ENCODE measurements around the gene CDH15. TPM values are rescaled to one million over a fixed set of nuclear protein-coding genes. Genes with fewer than 3 reads are reported as not detected.

CDH15 gene
- polyA plus RNA-seq, 1 donor from 2014 or later: not detected

GRCh38 chr16:89237733-89238132, 66.2 kb downstream of the CDH15 start:
- Histone ChIP-seq H3F3A (ENCODE audit: insufficient read depth, low read length, poor library complexity, severe bottlenecking) (peaks cover 6% of the 10 kb centered on the region), H2AFZ (ENCODE audit: low read depth, low read length) (no peak overlapping the region), H3K36me3 (ENCODE audit: insufficient read depth, low read length) (no peaks in the 10 kb centered on the region), H3K79me2 (replicated peaks; ENCODE audit: insufficient read depth, low read length) (no peaks in the 10 kb centered on the region), H3K4me2 (ENCODE audit: low read length) (no peak overlapping the region), H3K27ac (ENCODE audit: low read length) (no peak overlapping the region), H3K4me3 (ENCODE audit: low read length) (no peak overlapping the region), H3K27me3 (ENCODE audit: insufficient read depth, low read depth, low read length) (no peaks in the 10 kb centered on the region), H3K9ac (ENCODE audit: low read length) (no peak overlapping the region), H3K9me3 (ENCODE audit: low read length) (no peaks in the 10 kb centered on the region), H4K20me1 (ENCODE audit: insufficient read depth) (no peaks in the 10 kb centered on the region), H3K9me2 (ENCODE audit: insufficient read depth, low read length) (no peaks in the 10 kb centered on the region)
- TF ChIP-seq CTCF (IDR thresholded peaks at IDR 0.05; ENCODE audit: poor library complexity, severe bottlenecking): no peak
- TF ChIP-seq RAD21 (conservative IDR thresholded peaks at IDR 0.05): no peak
- no peak for TF ChIP-seq EP300 (conservative IDR thresholded peaks at IDR 0.05; ENCODE audit: poor library complexity, severe bottlenecking)
- no peak for TF ChIP-seq TAF1 (IDR thresholded peaks at IDR 0.05; ENCODE audit: low read depth)
- TF ChIP-seq POLR2AphosphoS5 (IDR thresholded peaks at IDR 0.05): no peak
- TF ChIP-seq SMC3 (conservative IDR thresholded peaks at IDR 0.05; ENCODE audit: poor library complexity): no peak
- no peak for TF ChIP-seq MXI1 (conservative IDR thresholded peaks at IDR 0.05; ENCODE audit: poor library complexity, severe bottlenecking)
- no peak for TF ChIP-seq REST (IDR thresholded peaks at IDR 0.05; ENCODE audit: borderline replicate concordance)
- TF ChIP-seq EZH2 (IDR thresholded peaks at IDR 0.05; ENCODE audit: borderline replicate concordance, insufficient read depth, low read length, poor library complexity, severe bottlenecking): no peak

GRCh38 chr16:89241187-89242007, 69.8 kb downstream of the CDH15 start:
- Histone ChIP-seq H3K27me3 (ENCODE audit: insufficient read depth, low read depth, low read length) (no peaks in the 10 kb centered on the region), H3K9me2 (ENCODE audit: insufficient read depth, low read length) (no peaks in the 10 kb centered on the region), H3K4me3 (ENCODE audit: low read length) (peak overlapping the region; percentile 94), H3K4me2 (ENCODE audit: low read length) (peak overlapping the region; percentile 82), H3K9ac (ENCODE audit: low read length) (peak overlapping the region; percentile 94), H3K9me3 (ENCODE audit: low read length) (no peaks in the 10 kb centered on the region), H3K36me3 (ENCODE audit: insufficient read depth, low read length) (no peaks in the 10 kb centered on the region), H2AFZ (ENCODE audit: low read depth, low read length) (peak overlapping the region; percentile 58), H3F3A (ENCODE audit: insufficient read depth, low read length, poor library complexity, severe bottlenecking) (peaks cover 6% of the 10 kb centered on the region), H4K20me1 (ENCODE audit: insufficient read depth) (no peaks in the 10 kb centered on the region), H3K79me2 (replicated peaks; ENCODE audit: insufficient read depth, low read length) (no peaks in the 10 kb centered on the region), H3K27ac (ENCODE audit: low read length) (peak overlapping the region; percentile 93)
- peak; percentile 78 for TF ChIP-seq TAF1 (IDR thresholded peaks at IDR 0.05; ENCODE audit: low read depth)
- TF ChIP-seq SMC3 (conservative IDR thresholded peaks at IDR 0.05; ENCODE audit: poor library complexity): no peak
- peak; percentile 64 for TF ChIP-seq MXI1 (conservative IDR thresholded peaks at IDR 0.05; ENCODE audit: poor library complexity, severe bottlenecking)
- TF ChIP-seq EP300 (conservative IDR thresholded peaks at IDR 0.05; ENCODE audit: poor library complexity, severe bottlenecking): no peak
- TF ChIP-seq RAD21 (conservative IDR thresholded peaks at IDR 0.05): peak; percentile 8
- TF ChIP-seq EZH2 (IDR thresholded peaks at IDR 0.05; ENCODE audit: borderline replicate concordance, insufficient read depth, low read length, poor library complexity, severe bottlenecking): no peak
- TF ChIP-seq CTCF (IDR thresholded peaks at IDR 0.05; ENCODE audit: poor library complexity, severe bottlenecking): no peak
- peak; percentile 81 for TF ChIP-seq REST (IDR thresholded peaks at IDR 0.05; ENCODE audit: borderline replicate concordance)
- peak; percentile 93 for TF ChIP-seq POLR2AphosphoS5 (IDR thresholded peaks at IDR 0.05)

Measured in neural cell (in vitro differentiated cells).